Measurements from ENCODE around the gene BCL2L11.

DNA sequence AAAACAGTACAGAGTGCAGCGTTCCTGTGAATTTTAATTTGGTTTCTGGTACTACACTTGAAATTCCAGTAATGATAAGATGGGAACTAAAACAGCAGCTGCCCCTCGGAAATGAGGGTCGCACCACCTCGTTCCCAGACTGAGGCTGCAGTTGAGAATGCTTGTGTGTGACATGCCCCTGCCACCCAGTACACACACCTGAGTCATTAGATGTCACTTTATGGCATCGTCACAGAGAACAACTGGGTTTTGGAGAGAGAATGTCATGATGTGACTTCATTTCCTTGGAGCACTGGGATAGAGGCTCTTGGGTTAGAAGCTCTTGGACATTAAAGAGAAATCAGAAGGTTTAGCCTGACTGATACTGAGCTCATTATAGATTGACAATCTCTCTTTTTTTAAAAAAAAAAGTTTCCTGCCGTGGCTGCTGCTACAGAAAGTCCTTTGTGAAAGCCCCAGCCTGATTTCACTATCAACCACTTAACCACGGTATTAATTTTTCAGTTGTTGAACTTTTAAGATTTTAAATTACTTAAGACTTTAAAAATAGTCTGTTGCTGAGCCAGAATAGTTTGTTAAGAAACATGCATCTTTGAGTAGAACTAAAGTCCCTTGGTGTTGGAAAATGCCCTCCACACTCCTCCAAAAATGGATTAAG, 24.5 kb downstream of the BCL2L11 start:
- TF ChIP-seq, protein P1, sequence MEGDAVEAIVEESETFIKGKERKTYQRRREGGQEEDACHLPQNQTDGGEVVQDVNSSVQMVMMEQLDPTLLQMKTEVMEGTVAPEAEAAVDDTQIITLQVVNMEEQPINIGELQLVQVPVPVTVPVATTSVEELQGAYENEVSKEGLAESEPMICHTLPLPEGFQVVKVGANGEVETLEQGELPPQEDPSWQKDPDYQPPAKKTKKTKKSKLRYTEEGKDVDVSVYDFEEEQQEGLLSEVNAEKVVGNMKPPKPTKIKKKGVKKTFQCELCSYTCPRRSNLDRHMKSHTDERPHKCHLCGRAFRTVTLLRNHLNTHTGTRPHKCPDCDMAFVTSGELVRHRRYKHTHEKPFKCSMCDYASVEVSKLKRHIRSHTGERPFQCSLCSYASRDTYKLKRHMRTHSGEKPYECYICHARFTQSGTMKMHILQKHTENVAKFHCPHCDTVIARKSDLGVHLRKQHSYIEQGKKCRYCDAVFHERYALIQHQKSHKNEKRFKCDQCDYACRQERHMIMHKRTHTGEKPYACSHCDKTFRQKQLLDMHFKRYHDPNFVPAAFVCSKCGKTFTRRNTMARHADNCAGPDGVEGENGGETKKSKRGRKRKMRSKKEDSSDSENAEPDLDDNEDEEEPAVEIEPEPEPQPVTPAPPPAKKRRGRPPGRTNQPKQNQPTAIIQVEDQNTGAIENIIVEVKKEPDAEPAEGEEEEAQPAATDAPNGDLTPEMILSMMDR (conservative IDR thresholded peaks at IDR 0.05; ENCODE audit: low read depth in 2 of 2): no peak
- TF ChIP-seq EZH2 (IDR thresholded peaks at IDR 0.05; ENCODE audit: low read depth, unreplicated experiment) (no peak), REST (IDR thresholded peaks at IDR 0.05; ENCODE audit: unreplicated experiment) (no peak), ETS1 (IDR thresholded peaks at IDR 0.05) (no peak), POLR2AphosphoS5 (IDR thresholded peaks at IDR 0.05; ENCODE audit: low read depth) (no peak), CREB1 (CRISPR knock-in tag; IDR thresholded peaks at IDR 0.05; ENCODE audit: low read depth) (no peak)
